ENCODE results near the gene PCK1. TPM values are rescaled to one million over a fixed set of nuclear protein-coding genes. Genes with fewer than 3 reads are reported as not detected.

The PCK1 gene
- total RNA-seq, 1 experiment from 2014 or later = not detected

- no peak for TF ChIP-seq CTCF (conservative IDR thresholded peaks at IDR 0.05)
- H3K23me2 ChIP-seq (ENCODE audit: insufficient read length, low read depth, low read length, poor library complexity, severe bottlenecking) = no peaks in the 10 kb centered on the region
- no peak for DNase-seq
- H2BK20ac ChIP-seq (ENCODE audit: low read depth, low read length, poor library complexity, severe bottlenecking) = no peak overlapping the region
- no peaks in the 10 kb centered on the region for H3K4me1 ChIP-seq (ENCODE audit: insufficient read depth, low read length)
- H4K91ac ChIP-seq (ENCODE audit: insufficient read length, low read depth, low read length) = no peak overlapping the region
- H2AK5ac ChIP-seq (ENCODE audit: insufficient read length, low read length) = no peak overlapping the region
- H3K79me1 ChIP-seq (ENCODE audit: insufficient read depth, low read depth, low read length, poor library complexity, severe bottlenecking) = no peaks in the 10 kb centered on the region
- H3K4ac ChIP-seq (ENCODE audit: low read depth, low read length) = no peak overlapping the region
- H4K5ac ChIP-seq (ENCODE audit: insufficient read length, low read depth, low read length) = no peak overlapping the region
- Mint-ChIP-seq H3K36me3 (ENCODE audit: insufficient read depth in 1 of 3, low read depth in 3 of 3) (no peaks in the 10 kb centered on the region), H3K9me3 (no peaks in the 10 kb centered on the region), H3K4me1 (no peaks in the 10 kb centered on the region), H3K27me3 (ENCODE audit: low read depth) (peaks cover 9% of the 10 kb centered on the region), H3K4me3 (no peak overlapping the region; a peak in 1 of 5 replicates), H3K27ac (no peak overlapping the region)
- H2BK5ac ChIP-seq (ENCODE audit: insufficient read length, low read length) = no peak overlapping the region
- H3K9me3 ChIP-seq (ENCODE audit: control insufficient read depth, low read depth, low read length) = no peaks in the 10 kb centered on the region
- H3K27ac ChIP-seq (ENCODE audit: insufficient read length, low read depth, low read length) = no peak overlapping the region
- no peak overlapping the region for H3K9ac ChIP-seq (ENCODE audit: extremely low read depth, insufficient read length, low read length)
- H3K4me2 ChIP-seq (ENCODE audit: insufficient read depth, insufficient read length, low read length) = no peak overlapping the region
- H3K27me3 ChIP-seq (ENCODE audit: insufficient read depth, low read length) = no peaks in the 10 kb centered on the region
- H2BK12ac ChIP-seq (ENCODE audit: insufficient read length, low read depth, low read length) = no peak overlapping the region
- H3K56ac ChIP-seq (ENCODE audit: insufficient read length, low read depth, low read length) = no peak overlapping the region
- no CpG with 5 or more reads among the region's 6 CpGs for WGBS (ENCODE audit: extremely low coverage, insufficient read length, low lambda C conversion rate)
- H3K79me2 ChIP-seq (ENCODE audit: insufficient read depth, low read length) = no peaks in the 10 kb centered on the region
- no peak overlapping the region for H2AFZ ChIP-seq (ENCODE audit: low read length)
- H4K20me1 ChIP-seq (ENCODE audit: control insufficient read depth, insufficient read depth, insufficient read length) = no peaks in the 10 kb centered on the region
- no peak overlapping the region for H4K8ac ChIP-seq (replicated peaks; ENCODE audit: insufficient read length, low read depth, low read length)
- H3T11ph ChIP-seq (ENCODE audit: low read length) = no peak overlapping the region
- no peak overlapping the region for H3K18ac ChIP-seq (ENCODE audit: insufficient read length, low read depth, low read length)
- H3K14ac ChIP-seq (ENCODE audit: insufficient read depth, low read length) = no peak overlapping the region
- no peak overlapping the region for H3K23ac ChIP-seq (ENCODE audit: insufficient read length, low read depth, low read length)
- H2BK120ac ChIP-seq (ENCODE audit: low read depth, low read length, poor library complexity, severe bottlenecking) = no peak overlapping the region
- no peak overlapping the region for H2BK15ac ChIP-seq (ENCODE audit: low read depth, low read length)
Observed at GRCh38 chr20:57617079-57617795, 56.3 kb downstream of the PCK1 start.

Other genes with a start within 250 kb of the PCK1 start
- gene SPO11, start 231.3 kb upstream of the PCK1 start, total RNA-seq (2021) = not detected in 2 replicates
- 53.1 and 54.8 TPM in 2 replicates for gene RAE1, start 209.9 kb upstream of the PCK1 start, total RNA-seq (2021)
- gene RBM38, start 169.7 kb upstream of the PCK1 start, total RNA-seq (2021) = 66.8 and 67.9 TPM in 2 replicates
- 0.79 and 0.90 TPM in 2 replicates for gene CTCFL, start 36.0 kb upstream of the PCK1 start, total RNA-seq (2021)
- gene ZBP1, start 59.3 kb downstream of the PCK1 start, total RNA-seq (2021) = not detected in 2 replicates
- 34.6 and 35.7 TPM in 2 replicates for gene PMEPA1, start 148.9 kb downstream of the PCK1 start, total RNA-seq (2021)

Data from H9 (cell line).